ENCODE measurements around the gene CDC42BPG.

GRCh38 chr11:64827451-64827839 lies 17.0 kb downstream of the CDC42BPG start:
- TF ChIP-seq CTCF (conservative IDR thresholded peaks at IDR 0.05; ENCODE audit: low read length) (no peak), EZH2phosphoT487 (IDR thresholded peaks at IDR 0.05; ENCODE audit: borderline replicate concordance) (no peak)
